SU-DHL-6 (cell line): ENCODE data around the gene PLA2G5.

Experiments used
- H2AFZ ChIP-seq: fragments of 200-600 bp; sonication (generic); 2 replicates; pipeline ENCODE4 v1.6.1; 2014; ENCODE audit warnings: low read depth, mild to moderate bottlenecking, moderate library complexity, mixed read lengths, antibody characterized with exemption, low read length; ENCODE audit not compliant: severe bottlenecking
- H3F3A ChIP-seq: fragments of 200-600 bp; shearing (Covaris generic); 2 replicates; pipeline ENCODE4 v1.6.0; 2016; ENCODE audit warnings: antibody characterized with exemption, mild to moderate bottlenecking; ENCODE audit not compliant: insufficient read depth
- H3K27ac ChIP-seq: fragments of 200-600 bp; sonication (generic); 2 replicates; pipeline ENCODE4 v1.5.1; 2016; ENCODE audit warnings: low read depth, mild to moderate bottlenecking, low read length, moderate library complexity, mixed read lengths
- H3K27me3 ChIP-seq: fragments of 200-600 bp; sonication (generic), shearing (Covaris generic); 2 replicates; pipeline ENCODE4 v1.6.0; 2014; ENCODE audit warnings: mild to moderate bottlenecking, low read length
- H3K36me3 ChIP-seq: fragments of 200-600 bp; sonication (generic); 2 replicates; pipeline ENCODE4 v1.6.1; 2014; ENCODE audit warnings: mild to moderate bottlenecking, low read length, mixed read lengths
- H3K4me2 ChIP-seq: fragments of 300-600, 200-600 bp; shearing (Covaris generic), sonication (generic); 2 replicates; pipeline ENCODE4 v1.6.0; 2014; ENCODE audit warnings: low read length, low read depth, mild to moderate bottlenecking; ENCODE audit not compliant: poor library complexity, severe bottlenecking
- H3K4me3 ChIP-seq: fragments of 200-600 bp; sonication (generic); 2 replicates; pipeline ENCODE4 v1.5.1; 2014; ENCODE audit warnings: antibody characterized with exemption, low read length, mild to moderate bottlenecking, mixed read lengths; ENCODE audit not compliant: insufficient read depth, poor library complexity, severe bottlenecking
- H3K79me2 ChIP-seq: fragments of 200-600 bp; sonication (generic); 2 replicates; pipeline ENCODE4 v1.6.1; 2014; ENCODE audit warnings: mild to moderate bottlenecking, low read length, moderate library complexity; ENCODE audit not compliant: insufficient read depth
- H3K9ac ChIP-seq: fragments of 200-600 bp; sonication (generic); 2 replicates; pipeline ENCODE4 v1.7.0; 2014; ENCODE audit warnings: mild to moderate bottlenecking, low read length
- H3K9me2 ChIP-seq: fragments of 200-600 bp; sonication (generic); replicated peaks from 2 replicates; pipeline ENCODE4 v1.6.1; 2014; ENCODE audit warnings: low read length; ENCODE audit not compliant: insufficient read depth
- H3K9me3 ChIP-seq: fragments of 200-600 bp; sonication (generic); 2 replicates; pipeline ENCODE4 v1.6.1; 2014; ENCODE audit warnings: low read length, mixed read lengths; ENCODE audit not compliant: insufficient read depth
- H4K20me1 ChIP-seq: fragments of 200-600 bp; sonication (generic); 2 replicates; pipeline ENCODE4 v1.6.1; 2014; ENCODE audit warnings: low read depth, mild to moderate bottlenecking, antibody characterized with exemption, low read length, moderate library complexity, mixed read lengths
- CTCF ChIP-seq: fragments of 200-600 bp; sonication (generic); IDR thresholded peaks from one replicate; pipeline ENCODE4 v1.5.1; 2017; ENCODE audit warnings: antibody characterized with exemption, mild to moderate bottlenecking, low read length, moderate library complexity; ENCODE audit not compliant: insufficient read depth, poor library complexity, severe bottlenecking
- EZH2phosphoT487 ChIP-seq: fragments of 200-600 bp; sonication (generic), shearing (Covaris generic); conservative IDR thresholded peaks from 2 replicates; pipeline ENCODE4 v1.6.1; 2018; ENCODE audit warnings: mild to moderate bottlenecking, antibody characterized with exemption, low read length, moderate library complexity, mixed read lengths

Gene PLA2G5

GRCh38 chr1:20074725-20075171, 4.8 kb downstream of the PLA2G5 start:
- no peak overlapping the region for H3K27ac ChIP-seq
- TF ChIP-seq CTCF (no peak), EZH2phosphoT487 (no peak)
- no peaks in the 10 kb centered on the region for H4K20me1 ChIP-seq
- H3K9ac ChIP-seq = no peak overlapping the region
- H3K27me3 ChIP-seq = no peaks in the 10 kb centered on the region
- H3K36me3 ChIP-seq = no peaks in the 10 kb centered on the region
- H2AFZ ChIP-seq = no peak overlapping the region
- no peaks in the 10 kb centered on the region for H3F3A ChIP-seq
- no peaks in the 10 kb centered on the region for H3K79me2 ChIP-seq
- no peak overlapping the region for H3K4me3 ChIP-seq
- no peaks in the 10 kb centered on the region for H3K9me3 ChIP-seq
- no peaks in the 10 kb centered on the region for H3K9me2 ChIP-seq
- no peak overlapping the region for H3K4me2 ChIP-seq

- H3K9ac ChIP-seq = no peak overlapping the region
- no peak overlapping the region for H3K4me3 ChIP-seq
- no peaks in the 10 kb centered on the region for H3K79me2 ChIP-seq
- no peak overlapping the region for H2AFZ ChIP-seq
- H4K20me1 ChIP-seq = no peaks in the 10 kb centered on the region
- no peak overlapping the region for H3K27ac ChIP-seq
- H3K9me3 ChIP-seq = no peaks in the 10 kb centered on the region
- H3K36me3 ChIP-seq = no peaks in the 10 kb centered on the region
- H3K9me2 ChIP-seq = no peaks in the 10 kb centered on the region
- H3K27me3 ChIP-seq = no peaks in the 10 kb centered on the region
- H3K4me2 ChIP-seq = no peak overlapping the region
- TF ChIP-seq CTCF = no peak
- TF ChIP-seq EZH2phosphoT487 = no peak
- no peaks in the 10 kb centered on the region for H3F3A ChIP-seq
Measured at GRCh38 chr1:20075345-20075744, 5.4 kb downstream of the PLA2G5 start.

- Histone ChIP-seq H3K4me2 (no peak overlapping the region), H2AFZ (no peak overlapping the region), H3K79me2 (no peaks in the 10 kb centered on the region), H3K27me3 (no peaks in the 10 kb centered on the region), H3K9ac (no peak overlapping the region), H3K27ac (no peak overlapping the region), H3F3A (no peaks in the 10 kb centered on the region), H3K4me3 (no peak overlapping the region), H3K36me3 (no peaks in the 10 kb centered on the region), H3K9me2 (no peaks in the 10 kb centered on the region), H3K9me3 (no peaks in the 10 kb centered on the region), H4K20me1 (no peaks in the 10 kb centered on the region)
- TF ChIP-seq EZH2phosphoT487 = no peak
- TF ChIP-seq CTCF = no peak
Measured at GRCh38 chr1:20076223-20076622, 6.2 kb downstream of the PLA2G5 start.
